GM18502 (cell line): ENCODE measurements around the gene DUOXA2.

Source experiments
- ATAC-seq: cut with Tn5 transposase; IDR thresholded peaks from one replicate; pipeline ENCODE4 v1.9.1; 2021; ENCODE audit warnings: mild to moderate bottlenecking; ENCODE audit not compliant: unreplicated experiment, poor library complexity

DUOXA2 gene

GRCh38 chr15:45116006-45116481 lies 1.9 kb downstream of the DUOXA2 start:
- no peak for ATAC-seq

DNA sequence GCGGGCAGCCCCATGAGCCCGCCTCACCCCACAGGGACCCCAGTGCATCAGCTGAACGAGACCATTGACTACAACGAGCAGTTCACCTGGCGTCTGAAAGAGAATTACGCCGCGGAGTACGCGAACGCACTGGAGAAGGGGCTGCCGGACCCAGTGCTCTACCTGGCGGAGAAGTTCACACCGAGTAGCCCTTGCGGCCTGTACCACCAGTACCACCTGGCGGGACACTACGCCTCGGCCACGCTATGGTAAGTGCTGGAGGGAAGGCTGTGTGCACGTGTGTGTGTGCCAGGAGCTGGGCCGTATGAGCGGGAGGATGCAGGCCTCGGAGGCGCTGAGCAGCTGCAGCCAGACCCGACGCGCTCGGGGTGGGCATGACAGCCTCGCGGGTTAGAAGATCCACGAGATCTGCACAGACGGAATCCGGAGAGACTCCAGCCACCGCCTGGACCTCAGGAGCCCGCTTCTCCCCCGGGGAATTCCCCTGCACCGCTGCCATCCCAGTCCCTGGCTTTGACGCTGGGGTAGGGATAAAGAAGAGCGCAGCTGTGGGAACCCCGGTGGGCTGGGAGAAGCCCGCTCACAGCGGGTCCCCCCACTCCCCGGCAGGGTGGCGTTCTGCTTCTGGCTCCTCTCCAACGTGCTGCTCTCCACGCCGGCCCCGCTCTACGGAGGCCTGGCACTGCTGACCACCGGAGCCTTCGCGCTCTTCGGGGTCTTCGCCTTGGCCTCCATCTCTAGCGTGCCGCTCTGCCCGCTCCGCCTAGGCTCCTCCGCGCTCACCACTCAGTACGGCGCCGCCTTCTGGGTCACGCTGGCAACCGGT lies 2.6 kb downstream of the DUOXA2 start:
- ATAC-seq: no peak

DNA sequence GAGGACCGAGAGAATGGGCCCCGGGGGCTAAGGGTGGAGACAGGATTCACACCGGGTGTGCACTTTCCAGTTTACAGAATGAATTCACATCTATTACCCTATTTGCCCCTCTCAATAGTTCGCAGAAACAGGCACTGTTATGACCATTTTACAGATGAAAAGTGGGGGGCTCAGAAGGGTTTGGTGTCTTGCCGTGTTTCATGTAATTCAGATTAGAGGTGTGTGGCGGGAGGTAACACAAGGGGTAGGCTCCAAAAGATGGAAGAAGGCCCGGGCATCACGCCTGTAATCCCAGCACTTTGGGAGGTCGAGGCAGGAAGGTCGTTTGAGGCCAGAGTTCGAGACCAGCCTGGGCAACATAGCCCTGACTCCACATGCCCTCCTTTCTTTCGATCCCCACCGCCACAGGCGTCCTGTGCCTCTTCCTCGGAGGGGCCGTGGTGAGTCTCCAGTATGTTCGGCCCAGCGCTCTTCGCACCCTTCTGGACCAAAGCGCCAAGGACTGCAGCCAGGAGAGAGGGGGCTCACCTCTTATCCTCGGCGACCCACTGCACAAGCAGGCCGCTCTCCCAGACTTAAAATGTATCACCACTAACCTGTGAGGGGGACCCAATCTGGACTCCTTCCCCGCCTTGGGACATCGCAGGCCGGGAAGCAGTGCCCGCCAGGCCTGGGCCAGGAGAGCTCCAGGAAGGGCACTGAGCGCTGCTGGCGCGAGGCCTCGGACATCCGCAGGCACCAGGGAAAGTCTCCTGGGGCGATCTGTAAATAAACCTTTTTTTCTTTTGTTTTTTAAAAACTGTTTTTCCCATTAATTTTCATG lies 3.4 kb downstream of the DUOXA2 start:
- ATAC-seq: peak; percentile 25

DNA sequence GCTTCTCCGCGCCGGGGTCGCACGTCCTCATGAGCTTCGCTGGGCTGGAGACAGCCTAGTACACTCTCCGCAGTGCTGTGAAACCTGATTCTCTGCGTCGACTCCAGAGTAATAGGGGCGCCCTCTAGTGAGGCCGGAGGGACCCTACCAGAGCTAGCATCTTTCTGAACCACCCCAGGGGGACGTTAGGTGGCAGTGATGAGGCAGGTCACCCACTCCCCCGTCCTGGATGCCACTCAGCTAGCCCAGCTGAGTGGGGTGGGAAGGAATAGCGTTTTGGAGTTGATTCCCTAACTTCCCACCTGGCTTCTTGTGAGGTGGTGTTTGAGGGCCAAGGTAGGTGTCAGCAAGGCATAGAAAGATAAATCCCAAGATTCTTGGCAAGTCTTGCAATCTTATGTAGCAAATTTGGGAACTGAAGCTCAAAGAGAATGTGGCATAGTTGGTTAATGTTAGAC lies 4.0 kb downstream of the DUOXA2 start:
- peak; percentile 98 for ATAC-seq

DNA sequence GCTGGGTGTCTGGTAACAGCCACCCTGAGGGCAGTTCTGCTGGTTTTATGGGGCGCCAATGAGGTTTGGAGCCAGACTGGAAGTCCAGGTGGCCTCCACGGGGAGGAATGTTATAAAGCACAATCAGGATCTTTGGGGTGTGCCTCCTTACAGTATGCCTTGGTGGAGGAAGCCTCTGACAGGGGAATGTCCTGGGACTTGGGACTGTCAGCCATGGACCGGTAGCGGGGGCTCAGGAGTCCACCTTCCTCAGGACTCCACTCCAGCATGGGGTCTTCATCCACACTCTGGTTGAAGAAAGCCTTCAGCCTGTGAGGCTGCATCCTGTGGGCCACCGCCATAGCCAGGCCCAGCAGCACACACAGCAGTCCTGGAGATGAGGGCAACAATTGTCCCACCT lies 4.9 kb downstream of the DUOXA2 start:
- no peak for ATAC-seq

DNA sequence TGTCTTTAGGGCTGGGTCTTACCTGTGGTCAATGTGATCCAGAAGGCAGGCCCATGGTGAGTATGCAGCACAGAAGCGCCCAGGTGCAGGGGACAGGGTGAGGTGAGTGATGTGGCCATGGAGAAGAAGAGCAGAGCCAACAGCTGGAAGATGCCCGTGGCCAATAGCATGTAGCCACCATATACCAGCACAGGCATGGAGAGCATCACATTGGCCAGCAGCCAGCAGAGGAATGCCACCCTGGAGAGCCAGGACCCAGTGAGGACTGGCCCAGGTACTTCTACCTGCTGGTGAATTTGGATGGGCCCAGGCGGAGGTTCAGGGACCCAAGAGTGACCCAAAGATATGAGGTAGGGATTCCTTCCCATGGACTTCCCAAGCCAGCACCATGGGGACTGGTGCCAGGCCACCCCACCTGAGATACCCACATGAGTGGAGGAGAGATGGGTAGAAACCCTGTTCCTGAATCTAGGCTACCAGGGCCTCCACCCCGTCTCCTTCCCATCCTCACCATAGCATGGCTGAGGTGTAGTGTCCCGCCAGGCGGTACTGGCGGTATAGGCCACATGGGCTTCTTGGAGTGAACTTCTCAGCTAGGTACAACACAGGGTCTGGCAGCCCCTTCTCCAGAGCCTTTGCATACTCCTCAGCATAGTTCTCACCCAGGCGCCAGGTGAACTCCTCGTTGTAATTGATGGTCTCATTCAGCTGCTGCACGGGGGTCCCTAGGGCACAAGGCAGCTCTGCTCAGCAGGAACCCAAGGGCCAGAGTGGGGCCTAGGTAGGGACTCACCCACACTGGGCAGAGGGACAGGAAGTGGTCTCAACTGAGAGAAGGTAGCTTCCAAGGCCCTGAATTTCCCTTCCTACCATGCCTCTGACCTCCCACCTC lies 6.2 kb downstream of the DUOXA2 start:
- no peak for ATAC-seq

DNA sequence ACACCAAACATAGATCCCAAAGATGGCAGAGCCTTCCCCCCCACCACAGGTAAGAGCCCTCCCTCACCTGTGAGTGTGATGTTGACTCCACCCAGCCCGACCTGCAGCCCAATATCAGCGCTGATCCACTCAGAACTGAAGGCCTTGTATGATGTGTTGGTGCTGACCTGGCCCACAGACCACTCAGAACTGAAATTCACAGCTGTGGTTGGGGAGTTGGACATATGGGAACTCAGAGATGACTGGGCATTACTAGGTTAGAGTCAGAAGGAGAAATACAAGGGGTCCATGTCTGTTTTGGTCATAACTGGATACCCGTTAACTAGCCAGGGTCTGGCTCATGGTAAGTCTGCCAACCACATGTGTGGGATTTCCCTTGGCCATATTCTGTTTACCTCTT lies 6.9 kb downstream of the DUOXA2 start:
- ATAC-seq: no peak

- no peak for ATAC-seq
These were observed 7.7 kb downstream of the DUOXA2 start for GRCh38 chr15:45121706-45122417.

DNA sequence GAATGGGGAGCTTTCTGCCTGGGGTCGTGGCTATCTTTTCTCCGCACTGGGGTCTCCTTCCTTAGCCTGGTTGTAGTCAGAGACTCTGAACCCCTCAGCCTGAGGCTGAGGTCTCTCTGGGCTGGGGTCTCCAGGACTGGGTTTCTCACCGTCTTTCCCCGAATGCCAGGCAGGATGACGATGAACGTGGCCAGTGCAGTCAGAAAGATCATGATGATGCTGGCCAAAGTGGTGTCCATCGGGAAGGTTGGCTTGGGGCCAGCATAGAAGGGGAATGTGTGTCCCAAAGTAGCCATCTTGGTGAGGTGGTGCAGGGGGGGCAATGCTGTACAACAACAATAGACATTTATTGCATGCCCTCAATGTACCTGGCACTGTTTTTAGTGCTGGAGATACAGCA lies 8.6 kb downstream of the DUOXA2 start:
- no peak for ATAC-seq

DNA sequence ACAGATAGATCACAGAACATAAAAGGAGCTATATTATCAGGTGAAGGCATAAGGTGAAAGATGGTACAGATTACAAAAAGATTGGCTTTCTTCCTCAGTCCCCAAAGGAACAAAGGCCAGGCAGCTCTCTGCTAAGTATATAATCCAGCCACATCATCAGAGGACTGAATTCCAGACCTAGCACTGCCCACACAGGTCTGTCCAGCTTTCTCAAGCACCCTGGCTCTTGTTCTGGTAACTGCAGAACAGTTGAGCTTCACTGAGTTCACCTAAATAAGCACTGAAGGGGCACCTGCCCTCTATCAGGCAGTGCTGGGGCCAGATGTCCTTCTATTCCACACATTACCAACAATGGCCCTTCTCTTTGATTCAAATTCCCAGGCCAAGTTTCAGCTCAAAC lies 9.3 kb downstream of the DUOXA2 start:
- no peak for ATAC-seq

DNA sequence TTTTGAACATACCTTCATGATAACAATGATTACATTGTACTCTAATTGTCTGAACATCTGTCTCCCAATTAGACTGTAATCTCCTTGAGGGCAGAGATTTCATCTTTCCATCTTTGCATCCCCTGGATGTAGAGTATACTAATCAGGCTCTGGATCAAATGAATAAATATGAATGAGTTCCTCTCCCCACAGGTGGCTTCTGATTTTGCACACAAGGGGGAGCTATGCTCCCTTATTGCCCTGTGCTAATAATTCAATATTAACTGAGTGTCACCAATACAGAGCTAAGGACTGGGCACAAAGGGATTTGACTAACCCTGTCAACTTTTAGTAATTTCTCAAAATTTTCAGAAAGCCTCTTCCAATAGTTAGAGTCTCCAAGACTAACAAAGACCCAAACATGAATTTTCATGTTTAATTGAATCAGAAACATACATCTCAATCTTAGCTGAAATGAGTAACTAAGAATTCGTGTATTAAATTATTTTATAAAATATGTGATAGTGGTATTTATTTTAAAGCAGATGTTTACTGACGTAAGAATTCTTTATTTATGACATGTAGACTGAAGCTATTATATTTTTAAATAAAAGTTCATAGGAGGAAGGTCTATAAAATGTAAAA lies 12.5 kb downstream of the DUOXA2 start:
- ATAC-seq: no peak

- ATAC-seq: no peak
These were observed 15.0 kb downstream of the DUOXA2 start for GRCh38 chr15:45128971-45129639.

DNA sequence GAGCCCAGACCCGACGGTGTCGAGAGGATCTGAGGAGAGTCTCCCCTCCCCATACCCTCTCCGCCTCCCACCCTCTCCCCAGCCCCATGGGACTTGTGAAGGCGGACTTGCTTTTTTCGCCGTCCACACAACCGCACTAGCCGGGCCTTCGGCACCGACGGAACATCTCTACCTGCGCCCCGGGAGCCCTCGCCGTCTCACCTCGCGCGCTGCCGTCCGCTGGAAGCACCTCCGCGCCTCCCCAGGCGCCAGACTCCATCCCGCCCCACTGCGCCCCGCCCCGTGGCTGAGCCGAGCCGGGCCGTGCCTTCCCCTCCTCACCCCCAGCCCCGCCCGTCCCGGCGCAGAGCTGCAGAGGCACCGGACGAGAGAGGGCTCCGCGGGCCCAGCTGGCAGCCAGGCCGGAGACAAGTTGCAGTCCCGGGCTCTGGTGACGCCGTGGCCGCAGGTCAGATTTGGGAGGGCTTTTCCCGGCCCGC lies 15.6 kb downstream of the DUOXA2 start, which contains the start of the genes DUOX1 and DUOXA1:
TSS of gene DUOX1 (plus strand) at position 344 of the 479 bp plus-strand sequence. CDS start 1,973 bp downstream, outside the sequence.
TSS of gene DUOXA1 (minus strand) at position 229 of the 479 bp plus-strand sequence. CDS start 6,865 bp downstream, outside the sequence.
- ATAC-seq: no peak

DNA sequence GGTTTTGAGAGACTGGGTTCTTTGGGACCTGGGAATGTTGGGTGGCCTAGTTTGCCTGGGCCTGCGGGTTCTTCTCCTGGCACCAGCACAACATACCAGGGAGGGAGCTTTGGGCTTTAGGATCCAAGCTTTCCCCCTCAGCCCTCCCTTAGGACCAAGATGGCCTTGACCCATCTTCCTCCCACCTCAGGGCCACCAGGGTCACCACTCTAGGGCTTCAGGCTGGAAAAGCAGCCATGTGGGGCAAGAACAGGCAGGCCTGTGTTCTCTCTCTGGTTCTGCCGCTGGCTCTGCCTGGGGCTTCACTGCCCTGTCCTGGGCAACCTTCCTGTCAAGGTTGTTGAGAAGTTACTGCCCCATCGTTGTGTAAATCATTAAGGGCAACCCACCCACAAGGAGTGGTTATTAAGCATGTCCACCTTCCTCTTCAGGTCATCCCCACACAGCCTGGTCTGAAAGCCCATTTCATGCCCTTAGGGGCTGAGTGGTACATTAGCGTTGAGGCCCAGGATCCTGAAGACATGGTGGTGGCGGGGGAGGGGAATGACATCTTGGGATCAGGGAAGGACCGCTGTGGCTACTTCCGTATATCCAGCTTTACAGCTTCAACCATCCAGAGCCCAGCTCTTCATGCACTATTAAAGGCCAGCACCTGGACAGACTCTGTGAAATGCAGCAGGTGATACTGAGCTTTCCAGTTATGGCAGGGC lies 16.3 kb downstream of the DUOXA2 start:
- no peak for ATAC-seq

DNA sequence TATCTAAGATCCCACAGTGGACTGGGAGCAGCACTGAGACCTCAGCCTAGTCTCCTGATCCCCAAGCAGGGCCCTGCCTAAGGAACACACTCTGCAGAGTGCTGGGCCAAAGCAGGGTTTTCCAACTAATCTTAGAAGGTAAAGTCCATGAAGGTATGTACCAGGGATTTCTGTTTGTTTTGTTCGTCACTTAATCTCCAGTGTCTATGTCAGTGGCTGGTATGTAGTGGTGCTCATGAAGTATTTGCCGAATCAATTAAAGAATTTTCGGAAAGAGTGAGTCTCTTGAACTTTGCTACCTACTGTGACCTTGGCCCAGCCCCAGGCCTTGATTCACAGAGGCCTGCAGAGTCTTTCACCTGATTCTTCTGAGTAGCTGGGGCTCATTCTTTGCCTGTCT lies 17.4 kb downstream of the DUOXA2 start:
- ATAC-seq: no peak

- ATAC-seq: no peak
These were observed 18.9 kb downstream of the DUOXA2 start for GRCh38 chr15:45132844-45133560.

DNA sequence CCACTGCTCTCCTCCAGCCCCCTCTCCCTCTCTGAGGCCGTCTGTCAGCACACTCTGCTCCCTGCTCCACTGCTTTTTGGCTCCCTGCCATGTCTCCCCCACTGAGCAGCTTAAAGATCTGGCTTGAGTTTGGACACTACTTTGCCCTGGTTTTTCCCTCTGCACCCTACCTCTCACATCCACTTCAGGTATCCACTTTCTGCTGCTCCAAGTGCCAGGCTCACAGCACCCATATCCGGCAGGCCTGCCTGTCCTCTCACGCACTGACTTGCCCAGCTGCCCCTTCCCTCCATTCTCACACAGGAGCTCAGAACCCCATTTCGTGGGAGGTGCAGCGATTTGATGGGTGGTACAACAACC lies 19.4 kb downstream of the DUOXA2 start:
- ATAC-seq: no peak
